ENCODE data around the gene NXPE3. TPM values are rescaled to one million over a fixed set of nuclear protein-coding genes. Genes with fewer than 3 reads are reported as not detected.
"Not testable (repeated sequence)": the region's sequence is repeated elsewhere in the genome, so short reads cannot be mapped to it uniquely, and the experiment has no call there.

The NXPE3 gene
- total and polyA plus RNA-seq, 2 of the 8 experiments (the other 6 are each of a cell fraction or from before 2014, with no cell fraction given) = 10.9 to 22.7 TPM

- H2AK5ac ChIP-seq (ENCODE audit: low read depth, low read length); CTCF ChIA-PET (ENCODE audit: partially characterized antibody): not testable (repeated sequence)
These were observed 33.1 kb upstream of the NXPE3 start for GRCh38 chr3:101745934-101746333.

GRCh38 chr3:101753386-101754113, 25.5 kb upstream of the NXPE3 start:
- H3K4me2 ChIP-seq (ENCODE audit: insufficient read depth in 1 of 2, low read depth in 2 of 2, low read length in 2 of 2); FAIRE-seq; H4K8ac ChIP-seq (ENCODE audit: extremely low read depth, insufficient read depth, low read length); H2BK15ac ChIP-seq (ENCODE audit: low read length); H4K20me1 ChIP-seq (replicated peaks in 1 of 2; ENCODE audit: control insufficient read depth in 1 of 2, insufficient read depth in 2 of 2, low read length in 2 of 2); H3K27ac ChIP-seq (ENCODE audit: low read depth, low read length); H4K91ac ChIP-seq (replicated peaks; ENCODE audit: insufficient read length, low read length); H2BK120ac ChIP-seq (replicated peaks; ENCODE audit: low read depth, low read length); H3K9ac ChIP-seq (replicated peaks in 1 of 4; ENCODE audit: extremely low read depth in 1 of 4, low read depth in 3 of 4, low read length in 3 of 4); H3K4me3 ChIP-seq (ENCODE audit: extremely low read depth in 1 of 4, insufficient read depth in 2 of 4, low read depth in 3 of 4, low read length in 4 of 4); H2AK5ac ChIP-seq (ENCODE audit: low read depth, low read length); H2AFZ ChIP-seq (ENCODE audit: low read length); H3K4me1 ChIP-seq (replicated peaks in 1 of 4; ENCODE audit: control insufficient read depth in 3 of 4, insufficient read depth in 4 of 4, low read length in 3 of 4); H4K5ac ChIP-seq (ENCODE audit: insufficient read length, low read depth, low read length); H3K18ac ChIP-seq (ENCODE audit: extremely low read depth, low read length); H3K23me2 ChIP-seq (ENCODE audit: low read depth, low read length); CTCF ChIA-PET (ENCODE audit: partially characterized antibody); H2BK5ac ChIP-seq (ENCODE audit: low read depth, low read length); H3K4ac ChIP-seq (replicated peaks; ENCODE audit: insufficient read length, low read depth, low read length); H3K27me3 ChIP-seq (replicated peaks in 1 of 4; ENCODE audit: control insufficient read depth in 3 of 4, extremely low read depth in 1 of 4, insufficient read depth in 3 of 4, low read length in 3 of 4); H3K79me2 ChIP-seq (ENCODE audit: control insufficient read depth in 1 of 2, insufficient read depth in 2 of 2, low read length in 2 of 2); H2BK12ac ChIP-seq (ENCODE audit: low read depth, low read length); H3K23ac ChIP-seq (ENCODE audit: insufficient read length); POLR2A ChIA-PET (ENCODE audit: partially characterized antibody); H3K79me1 ChIP-seq (ENCODE audit: low read depth, low read length); H2BK20ac ChIP-seq (ENCODE audit: low read length); H3K56ac ChIP-seq (replicated peaks; ENCODE audit: insufficient read length, low read depth, low read length); H3K14ac ChIP-seq (ENCODE audit: insufficient read length); DNase-seq (ENCODE audit: low read depth in 1 of 2, low spot score in 2 of 2): not testable (repeated sequence)
- 100% methylated on average over 7 of the region's 23 CpGs; no CpG with 5 or more reads in 1 of the 2 experiments for WGBS, 2 experiments (ENCODE audit: extremely low coverage in 1 of 2, insufficient coverage in 1 of 2, insufficient read length in 1 of 2, insufficient replicate concordance in 2 of 2, low coverage in 1 of 2, low lambda C conversion rate in 2 of 2, missing lambda C conversion rate in 1 of 2)
- peaks cover 0 to 12% of the 10 kb centered on the region in 2 experiments; a peak in 2 of 4 replicates for H3K9me3 ChIP-seq (ENCODE audit: insufficient read depth in 2 of 2, low read depth in 1 of 2, low read length in 1 of 2)
- peaks cover 5 to 25% (median 23%) of the 10 kb centered on the region in 4 experiments; a peak in 7 of 8 replicates for H3K36me3 ChIP-seq (ENCODE audit: control insufficient read depth in 2 of 4, insufficient read depth in 4 of 4, low read length in 3 of 4)

More at GRCh38 chr3:101745934-101746333, 33.1 kb upstream of the NXPE3 start:
- H3K23me2 ChIP-seq (ENCODE audit: low read depth, low read length); FAIRE-seq; H4K5ac ChIP-seq (ENCODE audit: insufficient read length, low read depth, low read length); H3K27ac ChIP-seq (ENCODE audit: low read depth, low read length); H2BK120ac ChIP-seq (replicated peaks; ENCODE audit: low read depth, low read length); H3K56ac ChIP-seq (replicated peaks; ENCODE audit: insufficient read length, low read depth, low read length); H4K91ac ChIP-seq (replicated peaks; ENCODE audit: insufficient read length, low read length); H3K79me2 ChIP-seq (ENCODE audit: control insufficient read depth in 1 of 2, insufficient read depth in 2 of 2, low read length in 2 of 2); POLR2A ChIA-PET (ENCODE audit: partially characterized antibody); H3K9ac ChIP-seq (replicated peaks in 1 of 4; ENCODE audit: extremely low read depth in 1 of 4, low read depth in 3 of 4, low read length in 3 of 4); H3K9me3 ChIP-seq (ENCODE audit: insufficient read depth in 2 of 2, low read depth in 1 of 2, low read length in 1 of 2); H3K36me3 ChIP-seq (ENCODE audit: control insufficient read depth in 2 of 4, insufficient read depth in 4 of 4, low read length in 3 of 4); H2BK12ac ChIP-seq (ENCODE audit: low read depth, low read length); H3K4me3 ChIP-seq (ENCODE audit: extremely low read depth in 1 of 4, insufficient read depth in 2 of 4, low read depth in 3 of 4, low read length in 4 of 4); H2BK20ac ChIP-seq (ENCODE audit: low read length); H3K18ac ChIP-seq (ENCODE audit: extremely low read depth, low read length); DNase-seq (ENCODE audit: low read depth in 1 of 2, low spot score in 2 of 2); H3K23ac ChIP-seq (ENCODE audit: insufficient read length); H3K14ac ChIP-seq (ENCODE audit: insufficient read length); H2BK5ac ChIP-seq (ENCODE audit: low read depth, low read length); H2BK15ac ChIP-seq (ENCODE audit: low read length); H3K27me3 ChIP-seq (replicated peaks in 1 of 4; ENCODE audit: control insufficient read depth in 3 of 4, extremely low read depth in 1 of 4, insufficient read depth in 3 of 4, low read length in 3 of 4); H2AFZ ChIP-seq (ENCODE audit: low read length); H3K79me1 ChIP-seq (ENCODE audit: low read depth, low read length); H3K4ac ChIP-seq (replicated peaks; ENCODE audit: insufficient read length, low read depth, low read length); H4K8ac ChIP-seq (ENCODE audit: extremely low read depth, insufficient read depth, low read length); H3K4me1 ChIP-seq (replicated peaks in 1 of 4; ENCODE audit: control insufficient read depth in 3 of 4, insufficient read depth in 4 of 4, low read length in 3 of 4); H3K4me2 ChIP-seq (ENCODE audit: insufficient read depth in 1 of 2, low read depth in 2 of 2, low read length in 2 of 2); H4K20me1 ChIP-seq (replicated peaks in 1 of 2; ENCODE audit: control insufficient read depth in 1 of 2, insufficient read depth in 2 of 2, low read length in 2 of 2): not testable (repeated sequence)
- WGBS, 2 experiments (ENCODE audit: extremely low coverage in 1 of 2, insufficient coverage in 1 of 2, insufficient read length in 1 of 2, insufficient replicate concordance in 2 of 2, low coverage in 1 of 2, low lambda C conversion rate in 2 of 2, missing lambda C conversion rate in 1 of 2) = 100% methylated on average over 1 of the region's 1 CpG; no CpG with 5 or more reads in 1 of the 2 experiments
